ENCODE results near the gene TPPP.
"Not testable (repeated sequence)": the region's sequence is repeated elsewhere in the genome, so short reads cannot be mapped to it uniquely, and the experiment has no call there.

DNA sequence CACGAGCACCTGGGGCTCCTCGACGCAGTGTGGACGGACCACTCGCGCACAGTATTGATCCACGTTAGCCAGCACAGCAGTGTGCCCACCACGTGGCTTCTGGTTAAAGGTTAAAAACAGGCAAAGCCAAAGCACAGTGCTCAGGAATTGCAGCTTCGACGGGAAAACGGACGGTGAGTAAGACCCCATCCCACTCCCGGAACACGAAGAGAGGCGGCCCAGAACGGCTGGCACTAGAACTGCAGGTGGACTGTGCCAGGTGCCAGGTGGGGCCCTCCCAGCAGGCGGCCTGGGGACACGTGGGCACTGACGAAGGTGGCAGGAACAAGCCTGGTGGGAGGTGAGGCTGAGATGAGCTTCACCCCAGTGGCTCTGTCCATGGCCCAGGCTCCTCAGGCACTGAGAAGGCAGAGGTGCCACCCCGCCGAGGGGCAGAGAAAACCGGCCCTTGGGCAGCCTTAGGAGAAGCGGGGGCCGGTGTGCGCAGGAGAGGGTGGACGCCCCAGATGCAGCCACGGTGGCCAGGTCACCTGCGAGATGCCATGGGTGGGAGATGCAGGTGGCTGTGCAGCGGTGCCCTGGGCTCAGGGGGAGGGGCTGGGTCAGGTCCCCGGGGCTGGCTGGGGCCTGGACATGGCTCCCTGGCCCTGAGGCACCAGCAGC, 4.7 kb downstream of the TPPP start:
- TF ChIP-seq, protein P1, sequence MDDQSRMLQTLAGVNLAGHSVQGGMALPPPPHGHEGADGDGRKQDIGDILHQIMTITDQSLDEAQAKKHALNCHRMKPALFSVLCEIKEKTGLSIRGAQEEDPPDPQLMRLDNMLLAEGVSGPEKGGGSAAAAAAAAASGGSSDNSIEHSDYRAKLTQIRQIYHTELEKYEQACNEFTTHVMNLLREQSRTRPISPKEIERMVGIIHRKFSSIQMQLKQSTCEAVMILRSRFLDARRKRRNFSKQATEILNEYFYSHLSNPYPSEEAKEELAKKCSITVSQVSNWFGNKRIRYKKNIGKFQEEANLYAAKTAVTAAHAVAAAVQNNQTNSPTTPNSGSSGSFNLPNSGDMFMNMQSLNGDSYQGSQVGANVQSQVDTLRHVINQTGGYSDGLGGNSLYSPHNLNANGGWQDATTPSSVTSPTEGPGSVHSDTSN (CRISPR knock-in tag; IDR thresholded peaks at IDR 0.05) = not testable (repeated sequence)
- TF ChIP-seq, protein P2, sequence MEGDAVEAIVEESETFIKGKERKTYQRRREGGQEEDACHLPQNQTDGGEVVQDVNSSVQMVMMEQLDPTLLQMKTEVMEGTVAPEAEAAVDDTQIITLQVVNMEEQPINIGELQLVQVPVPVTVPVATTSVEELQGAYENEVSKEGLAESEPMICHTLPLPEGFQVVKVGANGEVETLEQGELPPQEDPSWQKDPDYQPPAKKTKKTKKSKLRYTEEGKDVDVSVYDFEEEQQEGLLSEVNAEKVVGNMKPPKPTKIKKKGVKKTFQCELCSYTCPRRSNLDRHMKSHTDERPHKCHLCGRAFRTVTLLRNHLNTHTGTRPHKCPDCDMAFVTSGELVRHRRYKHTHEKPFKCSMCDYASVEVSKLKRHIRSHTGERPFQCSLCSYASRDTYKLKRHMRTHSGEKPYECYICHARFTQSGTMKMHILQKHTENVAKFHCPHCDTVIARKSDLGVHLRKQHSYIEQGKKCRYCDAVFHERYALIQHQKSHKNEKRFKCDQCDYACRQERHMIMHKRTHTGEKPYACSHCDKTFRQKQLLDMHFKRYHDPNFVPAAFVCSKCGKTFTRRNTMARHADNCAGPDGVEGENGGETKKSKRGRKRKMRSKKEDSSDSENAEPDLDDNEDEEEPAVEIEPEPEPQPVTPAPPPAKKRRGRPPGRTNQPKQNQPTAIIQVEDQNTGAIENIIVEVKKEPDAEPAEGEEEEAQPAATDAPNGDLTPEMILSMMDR (tag by site-specific recombination; IDR thresholded peaks at IDR 0.05) = not testable (repeated sequence)
- TF ChIP-seq, protein P3, sequence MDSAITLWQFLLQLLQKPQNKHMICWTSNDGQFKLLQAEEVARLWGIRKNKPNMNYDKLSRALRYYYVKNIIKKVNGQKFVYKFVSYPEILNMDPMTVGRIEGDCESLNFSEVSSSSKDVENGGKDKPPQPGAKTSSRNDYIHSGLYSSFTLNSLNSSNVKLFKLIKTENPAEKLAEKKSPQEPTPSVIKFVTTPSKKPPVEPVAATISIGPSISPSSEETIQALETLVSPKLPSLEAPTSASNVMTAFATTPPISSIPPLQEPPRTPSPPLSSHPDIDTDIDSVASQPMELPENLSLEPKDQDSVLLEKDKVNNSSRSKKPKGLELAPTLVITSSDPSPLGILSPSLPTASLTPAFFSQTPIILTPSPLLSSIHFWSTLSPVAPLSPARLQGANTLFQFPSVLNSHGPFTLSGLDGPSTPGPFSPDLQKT (IDR thresholded peaks at IDR 0.05; ENCODE audit: borderline replicate concordance, low read depth, low read length) = not testable (repeated sequence)
- TF ChIP-seq ZNF521, ZBTB21, ZNF324, ZNF549, ZNF660 (tag by site-specific recombination; IDR thresholded peaks at IDR 0.05): not testable (repeated sequence)
- TF ChIP-seq, protein P4, sequence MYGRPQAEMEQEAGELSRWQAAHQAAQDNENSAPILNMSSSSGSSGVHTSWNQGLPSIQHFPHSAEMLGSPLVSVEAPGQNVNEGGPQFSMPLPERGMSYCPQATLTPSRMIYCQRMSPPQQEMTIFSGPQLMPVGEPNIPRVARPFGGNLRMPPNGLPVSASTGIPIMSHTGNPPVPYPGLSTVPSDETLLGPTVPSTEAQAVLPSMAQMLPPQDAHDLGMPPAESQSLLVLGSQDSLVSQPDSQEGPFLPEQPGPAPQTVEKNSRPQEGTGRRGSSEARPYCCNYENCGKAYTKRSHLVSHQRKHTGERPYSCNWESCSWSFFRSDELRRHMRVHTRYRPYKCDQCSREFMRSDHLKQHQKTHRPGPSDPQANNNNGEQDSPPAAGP (tag by site-specific recombination; IDR thresholded peaks at IDR 0.05) = not testable (repeated sequence)
- TF ChIP-seq, protein P5, sequence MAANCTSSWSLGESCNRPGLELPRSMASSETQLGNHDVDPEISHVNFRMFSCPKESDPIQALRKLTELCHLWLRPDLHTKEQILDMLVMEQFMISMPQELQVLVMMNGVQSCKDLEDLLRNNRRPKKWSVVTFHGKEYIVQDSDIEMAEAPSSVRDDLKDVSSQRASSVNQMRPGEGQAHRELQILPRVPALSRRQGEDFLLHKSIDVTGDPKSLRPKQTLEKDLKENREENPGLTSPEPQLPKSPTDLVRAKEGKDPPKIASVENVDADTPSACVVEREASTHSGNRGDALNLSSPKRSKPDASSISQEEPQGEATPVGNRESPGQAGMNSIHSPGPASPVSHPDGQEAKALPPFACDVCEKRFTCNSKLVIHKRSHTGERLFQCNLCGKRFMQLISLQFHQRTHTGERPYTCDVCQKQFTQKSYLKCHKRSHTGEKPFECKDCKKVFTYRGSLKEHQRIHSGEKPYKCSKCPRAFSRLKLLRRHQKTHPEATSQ (tag by site-specific recombination; IDR thresholded peaks at IDR 0.05) = not testable (repeated sequence)

Measured in HEK293 (cell line).